ENCODE measurements around the gene RSRC1.

The RSRC1 gene

DNA sequence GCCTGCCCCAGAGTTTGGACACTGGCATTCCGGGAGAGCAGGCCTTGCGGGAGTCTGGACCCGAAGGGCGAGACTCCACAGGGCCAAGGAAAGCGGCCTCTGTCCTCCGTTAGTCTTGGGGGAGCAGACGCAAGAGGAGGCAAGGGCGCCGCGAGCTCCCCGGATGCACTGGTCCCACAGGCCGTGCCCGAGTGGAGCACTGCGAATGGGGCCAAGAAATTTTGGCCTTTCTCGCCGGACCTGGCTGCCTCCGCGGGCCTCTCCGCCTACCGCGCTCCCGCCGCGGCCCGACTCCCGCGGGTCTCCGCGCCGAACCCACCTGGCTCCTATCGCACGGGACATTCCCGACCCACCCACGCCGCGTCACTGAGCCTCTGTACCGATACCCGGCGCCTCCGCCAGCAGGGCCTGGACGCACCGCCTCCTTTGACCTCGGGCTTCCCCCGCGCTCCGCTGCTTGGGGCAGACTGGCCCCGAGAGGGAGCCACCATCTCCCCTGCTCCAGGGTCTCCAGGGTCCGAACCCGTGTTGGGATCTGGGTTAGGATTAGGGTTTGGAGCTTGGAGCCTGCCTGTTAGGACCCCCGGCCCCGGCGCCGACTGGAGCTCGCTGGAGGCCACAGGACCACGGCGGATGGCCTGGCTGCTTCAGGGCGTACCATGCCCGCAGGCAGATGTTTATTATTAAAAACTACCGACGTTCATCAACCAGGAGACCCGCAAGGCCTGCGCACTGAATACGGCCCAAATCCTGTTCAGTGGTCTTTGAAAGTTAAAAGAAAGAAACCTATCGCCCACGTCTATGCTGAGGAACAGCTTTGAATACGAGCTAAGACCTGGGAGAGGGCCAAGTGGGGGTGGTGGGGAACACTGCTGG is 15.4 kb upstream of the RSRC1 start:
- no peak for ATAC-seq (ENCODE audit: insufficient read depth, low read depth)
- H3K4me2 ChIP-seq (ENCODE audit: insufficient read depth, low read length), result no peak overlapping the region
- TF ChIP-seq EZH2 (IDR thresholded peaks at IDR 0.05; ENCODE audit: borderline replicate concordance, low read depth, low read length, severe bottlenecking), result no peak
- TF ChIP-seq, protein P1, sequence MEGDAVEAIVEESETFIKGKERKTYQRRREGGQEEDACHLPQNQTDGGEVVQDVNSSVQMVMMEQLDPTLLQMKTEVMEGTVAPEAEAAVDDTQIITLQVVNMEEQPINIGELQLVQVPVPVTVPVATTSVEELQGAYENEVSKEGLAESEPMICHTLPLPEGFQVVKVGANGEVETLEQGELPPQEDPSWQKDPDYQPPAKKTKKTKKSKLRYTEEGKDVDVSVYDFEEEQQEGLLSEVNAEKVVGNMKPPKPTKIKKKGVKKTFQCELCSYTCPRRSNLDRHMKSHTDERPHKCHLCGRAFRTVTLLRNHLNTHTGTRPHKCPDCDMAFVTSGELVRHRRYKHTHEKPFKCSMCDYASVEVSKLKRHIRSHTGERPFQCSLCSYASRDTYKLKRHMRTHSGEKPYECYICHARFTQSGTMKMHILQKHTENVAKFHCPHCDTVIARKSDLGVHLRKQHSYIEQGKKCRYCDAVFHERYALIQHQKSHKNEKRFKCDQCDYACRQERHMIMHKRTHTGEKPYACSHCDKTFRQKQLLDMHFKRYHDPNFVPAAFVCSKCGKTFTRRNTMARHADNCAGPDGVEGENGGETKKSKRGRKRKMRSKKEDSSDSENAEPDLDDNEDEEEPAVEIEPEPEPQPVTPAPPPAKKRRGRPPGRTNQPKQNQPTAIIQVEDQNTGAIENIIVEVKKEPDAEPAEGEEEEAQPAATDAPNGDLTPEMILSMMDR (IDR thresholded peaks at IDR 0.05; ENCODE audit: borderline replicate concordance, extremely low read depth, low read length, poor library complexity, severe bottlenecking), result no peak

DNA sequence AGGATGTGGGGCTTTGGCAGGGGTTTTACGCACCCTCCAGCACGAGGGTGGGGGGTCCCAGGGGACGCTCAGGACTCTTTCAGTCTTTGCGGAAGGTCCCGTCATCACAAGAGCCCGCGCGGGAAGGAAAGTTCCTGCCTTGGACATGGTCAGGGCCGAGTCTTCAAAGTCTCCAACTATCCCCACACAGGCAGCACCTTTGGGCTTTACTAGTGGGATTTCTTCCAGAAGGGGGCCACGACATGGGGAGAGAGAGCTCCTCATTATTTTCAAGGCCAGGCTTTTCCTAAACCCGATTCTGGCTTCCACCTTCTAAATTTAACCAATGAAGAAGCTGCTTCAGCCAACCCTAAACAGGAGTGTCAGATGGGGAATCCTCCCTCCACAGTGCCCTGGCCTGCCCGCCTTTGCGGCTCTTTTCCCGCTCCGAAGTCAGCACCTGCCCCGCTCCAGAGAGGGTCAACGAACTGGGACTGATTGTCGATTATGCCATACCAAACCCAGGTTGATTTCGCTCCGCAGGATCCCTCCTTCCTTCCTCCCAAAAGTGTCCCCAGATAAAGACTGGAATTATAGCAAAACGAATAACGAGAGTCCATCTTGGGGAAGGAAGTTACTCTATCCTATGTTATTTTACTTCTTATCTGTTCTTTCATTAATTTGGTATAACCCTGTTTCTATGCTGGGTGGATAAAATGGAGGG is 14.6 kb upstream of the RSRC1 start:
- Histone ChIP-seq H3K27ac (ENCODE audit: low read length) (no peak overlapping the region), H3K79me2 (ENCODE audit: insufficient read depth, low read length) (no peaks in the 10 kb centered on the region), H3K36me3 (ENCODE audit: insufficient read depth, low read length) (no peaks in the 10 kb centered on the region), H3K4me1 (ENCODE audit: insufficient read depth, low read length) (peaks cover 9% of the 10 kb centered on the region), H3K9ac (ENCODE audit: low read depth, low read length) (no peak overlapping the region), H3K9me3 (ENCODE audit: insufficient read depth, low read length, severe bottlenecking) (no peaks in the 10 kb centered on the region), H3K4me3 (ENCODE audit: low read depth in 1 of 2, low read length in 2 of 2) (no peak overlapping the region), H3K4me2 (ENCODE audit: insufficient read depth, low read length) (no peak overlapping the region), H2AFZ (ENCODE audit: low read depth, low read length) (no peak overlapping the region), H4K20me1 (ENCODE audit: insufficient read depth, low read length) (no peaks in the 10 kb centered on the region), H3K27me3 (ENCODE audit: insufficient read depth, low read length, poor library complexity) (peaks cover 39% of the 10 kb centered on the region)
- DNase-seq (no peak), ATAC-seq (ENCODE audit: insufficient read depth, low read depth) (no peak)
- TF ChIP-seq, protein P1 (IDR thresholded peaks at IDR 0.05; ENCODE audit: borderline replicate concordance, extremely low read depth, low read length, poor library complexity, severe bottlenecking), result no peak
- no peak for TF ChIP-seq EZH2 (IDR thresholded peaks at IDR 0.05; ENCODE audit: borderline replicate concordance, low read depth, low read length, severe bottlenecking)

More for the DNA sequence above, 15.4 kb upstream of the RSRC1 start:
- no peak overlapping the region for H2AFZ ChIP-seq (ENCODE audit: low read depth, low read length)
- peaks cover 35% of the 10 kb centered on the region for H3K27me3 ChIP-seq (ENCODE audit: insufficient read depth, low read length, poor library complexity)
- H3K9ac ChIP-seq (ENCODE audit: low read depth, low read length), result no peak overlapping the region
- H3K4me1 ChIP-seq (ENCODE audit: insufficient read depth, low read length), result peaks cover 9% of the 10 kb centered on the region
- H3K4me3 ChIP-seq (ENCODE audit: low read depth in 1 of 2, low read length in 2 of 2), result no peak overlapping the region
- no peak overlapping the region for H3K27ac ChIP-seq (ENCODE audit: low read length)
- H4K20me1 ChIP-seq (ENCODE audit: insufficient read depth, low read length), result no peaks in the 10 kb centered on the region
- H3K36me3 ChIP-seq (ENCODE audit: insufficient read depth, low read length), result no peaks in the 10 kb centered on the region
- no peaks in the 10 kb centered on the region for H3K79me2 ChIP-seq (ENCODE audit: insufficient read depth, low read length)
- no peaks in the 10 kb centered on the region for H3K9me3 ChIP-seq (ENCODE audit: insufficient read depth, low read length, severe bottlenecking)
- DNase-seq, result no peak

DNA sequence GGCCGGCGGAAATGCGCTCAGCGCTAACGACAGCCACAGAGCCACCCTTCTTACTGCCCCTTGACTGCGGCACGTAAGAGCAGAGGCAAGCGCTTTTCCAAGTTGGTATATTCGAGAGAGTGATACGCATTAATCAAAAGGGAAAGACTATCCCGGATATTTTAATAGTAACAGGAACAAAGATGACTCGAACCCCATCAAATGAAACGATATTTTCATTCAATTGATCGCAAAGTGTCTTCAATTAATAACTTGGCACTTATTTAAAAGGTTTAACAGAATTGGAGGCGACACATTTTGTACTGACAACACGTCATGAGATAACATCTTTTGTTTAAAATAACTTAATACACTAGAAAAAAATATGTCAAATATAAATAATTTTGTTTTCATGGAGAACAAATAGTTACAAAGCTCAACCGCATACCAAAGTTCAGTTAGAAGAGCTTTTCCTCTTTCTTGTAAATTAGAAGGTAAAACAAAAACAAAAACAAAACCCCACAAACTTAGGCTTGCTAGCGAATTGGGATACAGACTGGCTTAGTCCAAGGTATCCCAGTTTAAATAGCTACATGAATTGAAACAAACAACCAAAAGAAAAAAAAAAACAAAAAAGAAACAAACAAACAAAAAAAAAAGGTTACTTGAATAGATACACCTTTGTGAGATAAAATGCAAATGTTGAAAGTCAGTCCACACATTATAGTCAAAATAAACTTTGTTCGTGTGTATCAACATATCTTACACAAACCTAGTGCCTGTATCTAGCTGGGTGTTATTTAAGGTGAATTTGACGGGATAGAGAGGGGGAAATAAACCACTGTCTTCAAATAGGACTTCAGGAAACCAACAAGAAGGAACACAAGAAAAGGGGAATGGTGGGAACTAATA is 13.8 kb upstream of the RSRC1 start:
- Histone ChIP-seq H3K4me2 (ENCODE audit: insufficient read depth, low read length) (no peak overlapping the region), H3K27ac (ENCODE audit: low read length) (no peak overlapping the region), H3K4me3 (ENCODE audit: low read depth in 1 of 2, low read length in 2 of 2) (no peak overlapping the region), H3K79me2 (ENCODE audit: insufficient read depth, low read length) (no peaks in the 10 kb centered on the region), H3K9ac (ENCODE audit: low read depth, low read length) (no peak overlapping the region), H2AFZ (ENCODE audit: low read depth, low read length) (no peak overlapping the region), H3K27me3 (ENCODE audit: insufficient read depth, low read length, poor library complexity) (peaks cover 42% of the 10 kb centered on the region), H3K9me3 (ENCODE audit: insufficient read depth, low read length, severe bottlenecking) (no peaks in the 10 kb centered on the region), H4K20me1 (ENCODE audit: insufficient read depth, low read length) (no peaks in the 10 kb centered on the region), H3K4me1 (ENCODE audit: insufficient read depth, low read length) (peaks cover 9% of the 10 kb centered on the region), H3K36me3 (ENCODE audit: insufficient read depth, low read length) (no peaks in the 10 kb centered on the region)
- no peak for ATAC-seq (ENCODE audit: insufficient read depth, low read depth)
- DNase-seq, result no peak
- no peak for TF ChIP-seq EZH2 (IDR thresholded peaks at IDR 0.05; ENCODE audit: borderline replicate concordance, low read depth, low read length, severe bottlenecking)
- TF ChIP-seq, protein P1 (IDR thresholded peaks at IDR 0.05; ENCODE audit: borderline replicate concordance, extremely low read depth, low read length, poor library complexity, severe bottlenecking), result no peak
